H1 (cell line): ENCODE results near the gene CEP57. TPM values are rescaled to one million over a fixed set of nuclear protein-coding genes. Genes with fewer than 3 reads are reported as not detected.

Source experiments
- CTCF ChIA-PET: fragments of 300-600 bp; sonication (Branson Sonifier 250); formaldehyde crosslinking; loops from one replicate; lab custom pipeline; 2021; ENCODE audit not compliant: partially characterized antibody; lab: Charles Lee
- POLR2A ChIA-PET: fragments of 300-600 bp; sonication (Branson Sonifier 250); formaldehyde crosslinking; loops from one replicate; lab custom pipeline; 2021; ENCODE audit warnings: inconsistent platforms; ENCODE audit not compliant: partially characterized antibody; lab: Charles Lee
- DNase-seq, 2 experiments: peaks; one replicate each; pipeline versions ENCODE4 v3.0.0 to v3.0.0-alpha.2; 2010 to 2022; ENCODE audit warnings: low spot score in 2 of 2, low read depth in 1 of 2, mixed read lengths in 1 of 2
- FAIRE-seq: peaks from 2 replicates; lab custom pipeline; 2011; peaks lifted over from hg19 to GRCh38; lab: Jason Lieb, UNC
- H2AFZ ChIP-seq: 2 replicates; pipeline ENCODE4 v1.8.1; 2012; ENCODE audit warnings: low read length, inconsistent platforms
- H2AK5ac ChIP-seq: 2 replicates; pipeline ENCODE4 v1.6.1; 2013; ENCODE audit warnings: low read depth, low read length
- H2BK120ac ChIP-seq: replicated peaks from 2 replicates; pipeline ENCODE3; 2013; ENCODE audit warnings: low read depth, low read length, inconsistent platforms
- H2BK12ac ChIP-seq: 2 replicates; pipeline ENCODE4 v1.6.1; 2013; ENCODE audit warnings: low read depth, low read length
- H2BK15ac ChIP-seq: 2 replicates; pipeline ENCODE4 v1.6.1; 2013; ENCODE audit warnings: low read length
- H2BK20ac ChIP-seq: 2 replicates; pipeline ENCODE4 v1.6.1; 2013; ENCODE audit warnings: low read length
- H2BK5ac ChIP-seq: 2 replicates; pipeline ENCODE4 v1.6.1; 2013; ENCODE audit warnings: low read depth, low read length
- H3K14ac ChIP-seq: 2 replicates; pipeline ENCODE4 v1.6.1; 2013; ENCODE audit warnings: inconsistent platforms; ENCODE audit not compliant: insufficient read length
- H3K18ac ChIP-seq: 2 replicates; pipeline ENCODE4 v1.6.1; 2013; ENCODE audit warnings: low read length; ENCODE audit errors: extremely low read depth
- H3K23ac ChIP-seq: 2 replicates; pipeline ENCODE4 v1.6.1; 2013; ENCODE audit warnings: inconsistent platforms; ENCODE audit not compliant: insufficient read length
- H3K23me2 ChIP-seq: 2 replicates; pipeline ENCODE4 v1.6.1; 2013; ENCODE audit warnings: low read depth, low read length
- H3K27ac ChIP-seq: 2 replicates; pipeline ENCODE4 v1.6.1; 2011; ENCODE audit warnings: low read depth, low read length, inconsistent platforms
- H3K27me3 ChIP-seq, 4 experiments: replicated peaks in 1 of 4; 1 replicate in 1 of 4; 2 replicates in 3 of 4; pipeline versions ENCODE4 v1.6.1 to v1.8.1; 2011 to 2013; ENCODE audit warnings: low read length in 3 of 4, mild to moderate bottlenecking in 3 of 4, inconsistent platforms in 2 of 4, mixed read lengths in 2 of 4, moderate library complexity in 1 of 4; ENCODE audit not compliant: control insufficient read depth in 3 of 4, insufficient read depth in 3 of 4; ENCODE audit errors: extremely low read depth in 1 of 4
- H3K36me3 ChIP-seq, 4 experiments: 2 replicates each; pipeline versions ENCODE4 v1.6.1 to v1.8.1; 2011 to 2013; ENCODE audit warnings: mild to moderate bottlenecking in 4 of 4, low read length in 3 of 4, moderate library complexity in 2 of 4, control low read depth in 1 of 4, inconsistent platforms in 1 of 4; ENCODE audit not compliant: insufficient read depth in 4 of 4, control insufficient read depth in 2 of 4
- H3K4ac ChIP-seq: replicated peaks from 2 replicates; pipeline ENCODE3; 2013; ENCODE audit warnings: low read length, low read depth, mixed read lengths, inconsistent platforms; ENCODE audit not compliant: insufficient read length
- H3K4me1 ChIP-seq, 4 experiments: replicated peaks in 1 of 4; 1 replicate in 1 of 4; 2 replicates in 3 of 4; pipeline versions ENCODE4 v1.6.1 to v1.8.1; 2011 to 2013; ENCODE audit warnings: low read length in 3 of 4, inconsistent platforms in 2 of 4, mixed read lengths in 1 of 4; ENCODE audit not compliant: insufficient read depth in 4 of 4, control insufficient read depth in 3 of 4
- H3K4me2 ChIP-seq, 2 experiments: 2 replicates each; pipeline versions ENCODE4 v1.6.1 to v1.8.1; 2011 to 2013; ENCODE audit warnings: low read depth in 2 of 2, low read length in 2 of 2, control low read depth in 1 of 2, inconsistent platforms in 1 of 2, mild to moderate bottlenecking in 1 of 2; ENCODE audit not compliant: insufficient read depth in 1 of 2
- H3K4me3 ChIP-seq, 4 experiments: fragments of 200-600, 300-600 bp in 1 of 4; sonication (generic), shearing (Covaris generic), sonication (Bioruptor Twin) in 1 of 4; 2 replicates each; pipeline versions ENCODE4 v1.5.1 to v1.8.1; 2011 to 2016; ENCODE audit warnings: low read length in 4 of 4, low read depth in 3 of 4, control low read depth in 2 of 4, inconsistent platforms in 2 of 4, mild to moderate bottlenecking in 2 of 4, mixed read lengths in 1 of 4, moderate library complexity in 1 of 4; ENCODE audit not compliant: insufficient read depth in 2 of 4; ENCODE audit errors: extremely low read depth in 1 of 4
- H3K56ac ChIP-seq: replicated peaks from 2 replicates; pipeline ENCODE3; 2013; ENCODE audit warnings: low read depth, mild to moderate bottlenecking, mixed read lengths, low read length, inconsistent platforms; ENCODE audit not compliant: insufficient read length
- H3K79me1 ChIP-seq: 2 replicates; pipeline ENCODE4 v1.6.1; 2013; ENCODE audit warnings: low read depth, low read length, control low read depth
- H3K79me2 ChIP-seq, 2 experiments: 2 replicates each; pipeline versions ENCODE4 v1.6.1 to v1.8.1; 2012 to 2013; ENCODE audit warnings: low read length in 2 of 2, mild to moderate bottlenecking in 2 of 2, inconsistent platforms in 1 of 2; ENCODE audit not compliant: insufficient read depth in 2 of 2, control insufficient read depth in 1 of 2
- H3K9ac ChIP-seq, 4 experiments: replicated peaks in 1 of 4; 1 replicate in 1 of 4; 2 replicates in 3 of 4; pipeline versions ENCODE4 v1.6.1 to v1.8.1; 2011 to 2013; ENCODE audit warnings: low read depth in 3 of 4, low read length in 3 of 4, control low read depth in 2 of 4, mild to moderate bottlenecking in 2 of 4, moderate library complexity in 2 of 4, inconsistent platforms in 1 of 4; ENCODE audit errors: extremely low read depth in 1 of 4
- H3K9me3 ChIP-seq, 2 experiments: 2 replicates each; pipeline versions ENCODE4 v1.6.1 to v1.8.1; 2012 to 2013; ENCODE audit warnings: mild to moderate bottlenecking in 2 of 2, moderate library complexity in 2 of 2, control low read depth in 1 of 2, inconsistent platforms in 1 of 2, low read depth in 1 of 2, low read length in 1 of 2, mixed read lengths in 1 of 2; ENCODE audit not compliant: insufficient read depth in 2 of 2
- H4K20me1 ChIP-seq, 2 experiments: replicated peaks in 1 of 2; 2 replicates each; pipeline versions ENCODE3 to v1.8.1; 2011 to 2013; ENCODE audit warnings: inconsistent platforms in 2 of 2, low read length in 2 of 2, mild to moderate bottlenecking in 1 of 2; ENCODE audit not compliant: insufficient read depth in 2 of 2, control insufficient read depth in 1 of 2
- H4K5ac ChIP-seq: 2 replicates; pipeline ENCODE4 v1.6.1; 2013; ENCODE audit warnings: low read length, low read depth, mixed read lengths, inconsistent platforms; ENCODE audit not compliant: insufficient read length
- H4K8ac ChIP-seq: 2 replicates; pipeline ENCODE4 v1.8.0; 2013; ENCODE audit warnings: mild to moderate bottlenecking, moderate library complexity, low read length, inconsistent platforms; ENCODE audit not compliant: insufficient read depth; ENCODE audit errors: extremely low read depth
- H4K91ac ChIP-seq: replicated peaks from 2 replicates; pipeline ENCODE3; 2013; ENCODE audit warnings: low read length, mixed read lengths, inconsistent platforms; ENCODE audit not compliant: insufficient read length
- E2F6 ChIP-seq: IDR thresholded peaks from 2 replicates; pipeline ENCODE4 v1.6.1; 2012; ENCODE audit warnings: inconsistent platforms
- PHF8 ChIP-seq: fragments of 200-600 bp; sonication (generic); conservative IDR thresholded peaks from 2 replicates; pipeline ENCODE4 v1.7.1; 2012; ENCODE audit warnings: low read depth, mild to moderate bottlenecking, inconsistent platforms, low read length, moderate library complexity
- RBBP5 ChIP-seq: IDR thresholded peaks from 2 replicates; pipeline ENCODE4 v1.7.1; 2012; ENCODE audit warnings: low read depth, mild to moderate bottlenecking, inconsistent platforms, low read length, moderate library complexity, borderline replicate concordance
- TAF7 ChIP-seq: optimal IDR thresholded peaks from 2 replicates; pipeline ENCODE3; 2011; ENCODE audit warnings: low read depth, mild to moderate bottlenecking, inconsistent platforms, low read length, moderate library complexity, borderline replicate concordance
- TCF12 ChIP-seq: IDR thresholded peaks from 2 replicates; pipeline ENCODE4 v1.6.1; 2011; ENCODE audit warnings: low read depth, mild to moderate bottlenecking, low read length
- WGBS, 2 experiments: shearing (Covaris generic) in 1 of 2; methylation state at CpG; one replicate each; pipeline versions ENCODE4 v1.1.6 to v1.1.7; 2013 to 2015; ENCODE audit warnings: low lambda C conversion rate in 2 of 2, mixed read lengths in 2 of 2, inconsistent platforms in 1 of 2, low coverage in 1 of 2, missing lambda C conversion rate in 1 of 2; ENCODE audit not compliant: insufficient replicate concordance in 2 of 2, insufficient coverage in 1 of 2, insufficient read length in 1 of 2; ENCODE audit errors: extremely low coverage in 1 of 2, missing lambda C conversion rate in 1 of 2; 5-methylcytosine and 5-hydroxymethylcytosine counted together
- polyA plus RNA-seq, 7 experiments: library from polyadenylated mRNA; depleted of rRNA in 3 of 7; stranded (reverse) in 5 of 7; unstranded in 2 of 7; fragments of >200 nt in 5 of 7; fragments of 200-250 nt in 2 of 7; gene quantifications; 1 replicate in 5 of 7; 2 replicates in 1 of 7; 4 replicates in 1 of 7; pipeline versions ENCODE4 v1.2.1 to v1.2.3, GENCODE V29; 2011 to 2013; ENCODE audit warnings: missing spikeins in 2 of 7, mixed read lengths in 2 of 7
- total RNA-seq: library from RNA; stranded (reverse); fragmentation: NEBNext Ultra II Directional; extraction: Animal tissue kit (Norgen Biotek cat#: 25700); gene quantifications from 2 replicates; pipeline ENCODE4 v1.2.1, GENCODE V29; 2021

CEP57 gene
- total and polyA plus RNA-seq, 2 of the 8 experiments (the other 6 are each of a cell fraction or from before 2014, with no cell fraction given), result 26.3 to 72.7 TPM

GRCh38 chr11:95802806-95803205 is 12.5 kb downstream of the CEP57 start:
- 100% methylated on average over 1 of the region's 1 CpG; no CpG with 5 or more reads in 1 of the 2 experiments for WGBS, 2 experiments
- Histone ChIP-seq H2AFZ (no peak overlapping the region), H3K79me2 (peaks cover 0 to 16% of the 10 kb centered on the region in 2 experiments; a peak in 2 of 4 replicates), H3K4me1 (no peaks in the 10 kb centered on the region), H4K20me1 (peaks cover 0 to 1% of the 10 kb centered on the region in 2 experiments), H3K18ac (no peak overlapping the region), H2BK15ac (no peak overlapping the region), H3K9me3 (peaks cover 12 to 14% of the 10 kb centered on the region in 2 experiments; a peak in 3 of 4 replicates), H3K23ac (no peak overlapping the region), H3K27ac (no peak overlapping the region), H4K5ac (no peak overlapping the region), H2BK20ac (no peak overlapping the region), H3K14ac (no peak overlapping the region), H3K4ac (no peak overlapping the region), H3K56ac (no peak overlapping the region), H3K23me2 (no peaks in the 10 kb centered on the region), H3K79me1 (0 out of 2 replicates have a peak, but pooled peaks cover 2% of the 10 kb centered on the region), H4K91ac (no peak overlapping the region), H2BK120ac (no peak overlapping the region), H3K4me2 (no peak overlapping the region), H2BK5ac (no peak overlapping the region), H2BK12ac (no peak overlapping the region), H2AK5ac (no peak overlapping the region), H3K27me3 (no peaks in the 10 kb centered on the region), H4K8ac (no peak overlapping the region), H3K36me3 (peaks cover 5 to 65% (median 40%) of the 10 kb centered on the region in 4 experiments; a peak in 7 of 8 replicates), H3K4me3 (no peak overlapping the region), H3K9ac (no peak overlapping the region)
- TF ChIP-seq TCF12 (no peak), E2F6 (no peak), PHF8 (no peak), RBBP5 (no peak), TAF7 (no peak)
- DNase-seq (no peak), FAIRE-seq (no peak)
- ChIA-PET POLR2A (interaction anchor here (1.2 kb wide), 1 partner anchor 12 kb away, joined by 4 read pairs; the partner anchor contains the start of gene CEP57), CTCF (interaction anchor here (1.4 kb wide), 1 partner anchor 33 kb away, joined by 5 read pairs; no protein-coding TSS in a partner anchor)
